HepG2 (cell line): ENCODE measurements around the gene C20orf204. TPM values are rescaled to one million over a fixed set of nuclear protein-coding genes. Genes with fewer than 3 reads are reported as not detected.

Source experiments
- BCL3 ChIP-seq: sonication (generic); formaldehyde crosslinking; IDR thresholded peaks from 2 replicates; pipeline ENCODE4 v1.5.1; 2020; ENCODE audit warnings: mild to moderate bottlenecking, missing genetic modification reagents, moderate library complexity
- CBX2 ChIP-seq, 2 experiments: fragments of 200-600 bp in 1 of 2; sonication (generic); formaldehyde crosslinking in 1 of 2; IDR thresholded peaks; 2 replicates each; pipeline versions ENCODE4 v1.7.0 to v1.8.1; 2018 to 2022; ENCODE audit warnings: low read depth in 2 of 2, low read length in 1 of 2, mild to moderate bottlenecking in 1 of 2, missing genetic modification reagents in 1 of 2
- FOXC1 ChIP-seq: sonication (generic); formaldehyde crosslinking; IDR thresholded peaks from 2 replicates; pipeline ENCODE4 v1.8.0; 2022; ENCODE audit warnings: mild to moderate bottlenecking, missing genetic modification reagents, borderline replicate concordance
- FOXK1 ChIP-seq: sonication (generic); formaldehyde crosslinking; IDR thresholded peaks from 2 replicates; pipeline ENCODE4 v1.4.0; 2020; ENCODE audit warnings: low read depth, missing genetic modification reagents, borderline replicate concordance
- FOXP4 ChIP-seq: sonication (generic); formaldehyde crosslinking; IDR thresholded peaks from 2 replicates; pipeline ENCODE4 v1.4.0; 2020; ENCODE audit warnings: missing genetic modification reagents
- NFYB ChIP-seq: sonication (generic); formaldehyde crosslinking; IDR thresholded peaks from 2 replicates; pipeline ENCODE4 v1.4.0; 2020; ENCODE audit warnings: missing genetic modification reagents
- NKX3-1 ChIP-seq: sonication (generic); formaldehyde crosslinking; IDR thresholded peaks from 2 replicates; pipeline ENCODE4 v1.5.0; 2020; ENCODE audit warnings: missing genetic modification reagents
- NR1H2 ChIP-seq: sonication (generic); formaldehyde crosslinking; IDR thresholded peaks from 2 replicates; pipeline ENCODE4 v1.8.1; 2022; ENCODE audit warnings: low read depth, missing genetic modification reagents, borderline replicate concordance
- PREB ChIP-seq: sonication (generic); formaldehyde crosslinking; IDR thresholded peaks from 2 replicates; pipeline ENCODE4 v1.4.0; 2020; ENCODE audit warnings: missing genetic modification reagents
- SNAI1 ChIP-seq: sonication (generic); formaldehyde crosslinking; IDR thresholded peaks from 2 replicates; pipeline ENCODE4 v1.5.0; 2020; ENCODE audit warnings: mild to moderate bottlenecking, missing genetic modification reagents, borderline replicate concordance
- YEATS4 ChIP-seq: sonication (generic); formaldehyde crosslinking; IDR thresholded peaks from 2 replicates; pipeline ENCODE4 v1.4.0; 2020; ENCODE audit warnings: missing genetic modification reagents, borderline replicate concordance
- ZBTB34 ChIP-seq: sonication (generic); formaldehyde crosslinking; IDR thresholded peaks from 2 replicates; pipeline ENCODE4 v1.8.0; 2022; ENCODE audit warnings: mild to moderate bottlenecking, missing genetic modification reagents
- ZNF280B ChIP-seq: sonication (generic); formaldehyde crosslinking; IDR thresholded peaks from 2 replicates; pipeline ENCODE4 v1.5.0; 2020; ENCODE audit warnings: missing genetic modification reagents, mild to moderate bottlenecking, borderline replicate concordance
- ZNF337 ChIP-seq: sonication (generic); formaldehyde crosslinking; IDR thresholded peaks from 2 replicates; pipeline ENCODE4 v1.5.1; 2020; ENCODE audit warnings: missing genetic modification reagents, low read depth, mild to moderate bottlenecking, borderline replicate concordance
- ZNF354B ChIP-seq: sonication (generic); formaldehyde crosslinking; IDR thresholded peaks from 2 replicates; pipeline ENCODE4 v1.8.0; 2022; ENCODE audit warnings: mild to moderate bottlenecking, missing genetic modification reagents
- ZNF772 ChIP-seq: sonication (generic); formaldehyde crosslinking; IDR thresholded peaks from 2 replicates; pipeline ENCODE4 v1.5.0; 2020; ENCODE audit warnings: mild to moderate bottlenecking, missing genetic modification reagents
- polyA plus RNA-seq, 8 experiments: library from polyadenylated mRNA; depleted of rRNA in 3 of 8; stranded (reverse) in 7 of 8; unstranded in 1 of 8; fragments of >200 nt; fragmentation: Illumina TruSeq in 4 of 8; extraction: Trizol in 4 of 8; gene quantifications; 2 replicates each; pipeline versions ENCODE4 v1.2.1 to v1.2.3, GENCODE V29; 2011 to 2016; ENCODE audit warnings: low read depth in 4 of 8, missing spikeins in 1 of 8, mixed read lengths in 1 of 8; ENCODE audit not compliant: insufficient read depth in 1 of 8
- total RNA-seq, 5 experiments: library from RNA; depleted of rRNA; stranded (reverse); fragments of >200 nt; fragmentation: Illumina TruSeq; extraction: Trizol; gene quantifications; 2 replicates each; pipeline ENCODE4 v1.2.3, GENCODE V29; 2016; ENCODE audit warnings: low read depth in 1 of 5

Gene C20orf204
- total and polyA plus RNA-seq, 2 of the 13 experiments (the other 11 are each of a cell fraction or from before 2014, with no cell fraction given) = 22.1 to 80.0 TPM

GRCh38 chr20:64065062-64065973 is 29.3 kb downstream of the C20orf204 start (continued):
- 0 out of 2 replicates have a peak, but pooled peaks have one; percentile 28 for TF ChIP-seq FOXK1
- no peak for TF ChIP-seq ZNF337 (CRISPR knock-in tag)
- peak; percentile 42; the same call in 1 of the 2 replicates for TF ChIP-seq YEATS4 (CRISPR knock-in tag)
- no peak for TF ChIP-seq NKX3-1 (CRISPR knock-in tag)
- 0 out of 2 replicates have a peak, but pooled peaks have one; percentile 76 for TF ChIP-seq NR1H2 (CRISPR knock-in tag)
- no peak for TF ChIP-seq NFYB
- TF ChIP-seq ZNF354B (CRISPR knock-in tag) = peak; percentile 87; the same call in 1 of the 2 replicates
- peak; percentile 82; the same call in 1 of the 2 replicates for TF ChIP-seq BCL3 (CRISPR knock-in tag)
- 0 out of 2 replicates have a peak, but pooled peaks have one; percentile 13 for TF ChIP-seq FOXP4 (CRISPR knock-in tag)
- peak; percentile 68; the same call in 1 of the 2 replicates for TF ChIP-seq ZNF772 (CRISPR knock-in tag)
- TF ChIP-seq ZNF280B (CRISPR knock-in tag) = peak; percentile 60; the same call in 1 of the 2 replicates
- TF ChIP-seq SNAI1 (CRISPR knock-in tag) = peak; percentile 89; the same call in 1 of the 2 replicates
- TF ChIP-seq PREB (CRISPR knock-in tag) = no peak
- 0 out of 2 replicates have a peak, but pooled peaks have one; percentile 34 for TF ChIP-seq ZBTB34 (CRISPR knock-in tag)
- no peak for TF ChIP-seq FOXC1
- TF ChIP-seq CBX2 (IDR thresholded peaks at IDR 0.05; ENCODE audit: low read depth, low read length) = no peak
- no peak for TF ChIP-seq CBX2 (CRISPR knock-in tag; IDR thresholded peaks at IDR 0.05; ENCODE audit: low read depth)
